ENCODE results near the gene EHD3. TPM values are rescaled to one million over a fixed set of nuclear protein-coding genes. Genes with fewer than 3 reads are reported as not detected.

EHD3 gene
- 1.5 TPM for polyA plus RNA-seq (2012; ENCODE audit: missing spikeins)

- no peak for TF ChIP-seq TAF1 (IDR thresholded peaks at IDR 0.05; ENCODE audit: borderline replicate concordance, low read depth, low read length)
- TF ChIP-seq POLR2A (IDR thresholded peaks at IDR 0.05; ENCODE audit: low read depth, low read length), result peak; percentile 49; the same call in 1 of the 2 replicates
- FAIRE-seq (peak; percentile 36), DNase-seq (ENCODE audit: insufficient read length) (peak; percentile 69)
Measured at GRCh38 chr2:31233741-31234682, at the start of gene EHD3. Gene EHD3 (plus strand): TSS chr2:31234152. CDS start chr2:31234622, 470 bp downstream.

- no peak for TF ChIP-seq POLR2A (IDR thresholded peaks at IDR 0.05; ENCODE audit: low read depth, low read length)
- no peak for TF ChIP-seq TAF1 (IDR thresholded peaks at IDR 0.05; ENCODE audit: borderline replicate concordance, low read depth, low read length)
- no peak for TF ChIP-seq POLR2AphosphoS5 (IDR thresholded peaks at IDR 0.05; ENCODE audit: low read depth, low read length)
- no peak for FAIRE-seq
- DNase-seq (ENCODE audit: insufficient read length), result no peak
Measured at GRCh38 chr2:31187166-31187565, 46.8 kb upstream of the EHD3 start.

GRCh38 chr2:31188131-31188530, 45.8 kb upstream of the EHD3 start:
- FAIRE-seq (no peak), DNase-seq (ENCODE audit: insufficient read length) (no peak)
- TF ChIP-seq TAF1 (IDR thresholded peaks at IDR 0.05; ENCODE audit: borderline replicate concordance, low read depth, low read length) (no peak), POLR2AphosphoS5 (IDR thresholded peaks at IDR 0.05; ENCODE audit: low read depth, low read length) (no peak), POLR2A (IDR thresholded peaks at IDR 0.05; ENCODE audit: low read depth, low read length) (no peak)

- DNase-seq (ENCODE audit: insufficient read length) (no peak), FAIRE-seq (no peak)
- TF ChIP-seq TAF1 (IDR thresholded peaks at IDR 0.05; ENCODE audit: borderline replicate concordance, low read depth, low read length) (no peak), POLR2AphosphoS5 (IDR thresholded peaks at IDR 0.05; ENCODE audit: low read depth, low read length) (no peak), POLR2A (IDR thresholded peaks at IDR 0.05; ENCODE audit: low read depth, low read length) (no peak)
Measured at GRCh38 chr2:31189141-31189540, 44.8 kb upstream of the EHD3 start.

- no peak for TF ChIP-seq TAF1 (IDR thresholded peaks at IDR 0.05; ENCODE audit: borderline replicate concordance, low read depth, low read length)
- TF ChIP-seq POLR2AphosphoS5 (IDR thresholded peaks at IDR 0.05; ENCODE audit: low read depth, low read length), result no peak
- TF ChIP-seq POLR2A (IDR thresholded peaks at IDR 0.05; ENCODE audit: low read depth, low read length), result no peak
- DNase-seq (ENCODE audit: insufficient read length) (no peak), FAIRE-seq (no peak)
Measured at GRCh38 chr2:31190188-31190587, 43.8 kb upstream of the EHD3 start.

- DNase-seq (ENCODE audit: insufficient read length) (no peak), FAIRE-seq (no peak)
- TF ChIP-seq POLR2A (IDR thresholded peaks at IDR 0.05; ENCODE audit: low read depth, low read length), result no peak
- TF ChIP-seq TAF1 (IDR thresholded peaks at IDR 0.05; ENCODE audit: borderline replicate concordance, low read depth, low read length), result no peak
- no peak for TF ChIP-seq POLR2AphosphoS5 (IDR thresholded peaks at IDR 0.05; ENCODE audit: low read depth, low read length)
Measured at GRCh38 chr2:31191931-31192330, 42.0 kb upstream of the EHD3 start.

GRCh38 chr2:31192396-31192795, 41.6 kb upstream of the EHD3 start:
- DNase-seq (ENCODE audit: insufficient read length), result no peak
- no peak for FAIRE-seq
- TF ChIP-seq TAF1 (IDR thresholded peaks at IDR 0.05; ENCODE audit: borderline replicate concordance, low read depth, low read length) (no peak), POLR2AphosphoS5 (IDR thresholded peaks at IDR 0.05; ENCODE audit: low read depth, low read length) (no peak), POLR2A (IDR thresholded peaks at IDR 0.05; ENCODE audit: low read depth, low read length) (no peak)

GRCh38 chr2:31192851-31193392, 41.0 kb upstream of the EHD3 start:
- FAIRE-seq, result no peak
- TF ChIP-seq TAF1 (IDR thresholded peaks at IDR 0.05; ENCODE audit: borderline replicate concordance, low read depth, low read length) (no peak), POLR2A (IDR thresholded peaks at IDR 0.05; ENCODE audit: low read depth, low read length) (no peak), POLR2AphosphoS5 (IDR thresholded peaks at IDR 0.05; ENCODE audit: low read depth, low read length) (no peak)
- DNase-seq (ENCODE audit: insufficient read length), result no peak

- TF ChIP-seq POLR2AphosphoS5 (IDR thresholded peaks at IDR 0.05; ENCODE audit: low read depth, low read length) (no peak), POLR2A (IDR thresholded peaks at IDR 0.05; ENCODE audit: low read depth, low read length) (no peak), TAF1 (IDR thresholded peaks at IDR 0.05; ENCODE audit: borderline replicate concordance, low read depth, low read length) (no peak)
- DNase-seq (ENCODE audit: insufficient read length), result no peak
- no peak for FAIRE-seq
Measured at GRCh38 chr2:31193806-31194205, 40.1 kb upstream of the EHD3 start.

GRCh38 chr2:31196622-31197021, 37.3 kb upstream of the EHD3 start:
- TF ChIP-seq TAF1 (IDR thresholded peaks at IDR 0.05; ENCODE audit: borderline replicate concordance, low read depth, low read length) (no peak), POLR2A (IDR thresholded peaks at IDR 0.05; ENCODE audit: low read depth, low read length) (no peak), POLR2AphosphoS5 (IDR thresholded peaks at IDR 0.05; ENCODE audit: low read depth, low read length) (no peak)
- FAIRE-seq (no peak), DNase-seq (ENCODE audit: insufficient read length) (no peak)

- TF ChIP-seq TAF1 (IDR thresholded peaks at IDR 0.05; ENCODE audit: borderline replicate concordance, low read depth, low read length), result no peak
- TF ChIP-seq POLR2AphosphoS5 (IDR thresholded peaks at IDR 0.05; ENCODE audit: low read depth, low read length), result no peak
- TF ChIP-seq POLR2A (IDR thresholded peaks at IDR 0.05; ENCODE audit: low read depth, low read length), result no peak
- FAIRE-seq, result no peak
- DNase-seq (ENCODE audit: insufficient read length), result no peak
Measured at GRCh38 chr2:31197166-31197565, 36.8 kb upstream of the EHD3 start.

- no peak for DNase-seq (ENCODE audit: insufficient read length)
- no peak for FAIRE-seq
- TF ChIP-seq POLR2AphosphoS5 (IDR thresholded peaks at IDR 0.05; ENCODE audit: low read depth, low read length), result no peak
- TF ChIP-seq TAF1 (IDR thresholded peaks at IDR 0.05; ENCODE audit: borderline replicate concordance, low read depth, low read length), result no peak
- no peak for TF ChIP-seq POLR2A (IDR thresholded peaks at IDR 0.05; ENCODE audit: low read depth, low read length)
Measured at GRCh38 chr2:31197669-31198068, 36.3 kb upstream of the EHD3 start.
